ENCODE data around the gene HMG20A.

DNA sequence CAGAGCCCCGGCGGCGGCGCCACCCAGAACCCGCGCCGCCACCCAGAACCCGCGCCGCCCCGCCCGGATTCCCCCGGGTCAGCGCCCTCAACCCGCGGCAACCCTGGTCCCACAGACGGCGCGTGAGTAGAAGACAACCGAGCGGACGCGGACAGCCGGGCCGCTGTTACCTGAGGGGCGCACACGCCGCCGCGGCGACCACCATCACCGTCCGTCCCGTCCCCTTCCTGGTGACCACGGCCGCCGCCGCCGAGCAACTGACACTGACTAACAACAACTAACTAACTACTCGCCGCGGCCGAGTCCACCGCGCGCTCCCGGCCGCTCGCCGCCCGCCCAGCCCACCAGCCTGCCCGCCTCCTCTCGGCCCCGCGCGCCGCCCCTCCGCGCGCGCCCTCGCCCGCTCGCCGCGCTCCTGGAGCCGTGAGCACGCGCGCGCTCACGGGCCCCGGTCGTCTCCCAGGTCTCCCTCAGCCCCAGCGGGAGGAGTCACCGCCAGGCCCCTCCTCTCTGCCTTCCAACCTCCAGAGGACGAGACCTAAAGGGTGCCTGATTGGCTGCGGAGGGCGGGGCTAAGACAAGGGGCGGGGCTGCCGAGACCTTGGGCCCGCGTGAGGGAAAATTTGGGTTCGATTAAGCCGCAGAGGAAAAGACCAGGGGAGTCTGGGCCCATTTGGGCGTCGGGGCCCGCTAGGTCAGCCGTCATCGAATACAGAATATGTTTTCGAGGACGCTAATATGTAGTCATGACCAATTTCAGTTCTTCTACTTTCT is 665 bp upstream of the HMG20A start, which contains the start of gene PEAK1:
- TF ChIP-seq MNT (IDR thresholded peaks at IDR 0.05) (no peak), ATF3 (CRISPR knock-in tag; IDR thresholded peaks at IDR 0.05) (no peak), SMC3 (IDR thresholded peaks at IDR 0.05; ENCODE audit: low read length) (no peak), MYC (CRISPR knock-in tag; IDR thresholded peaks at IDR 0.05; ENCODE audit: borderline replicate concordance) (no peak), NFE2L1 (CRISPR knock-in tag; IDR thresholded peaks at IDR 0.05; ENCODE audit: borderline replicate concordance) (no peak), POLR2AphosphoS5 (IDR thresholded peaks at IDR 0.05; ENCODE audit: low read depth, low read length) (peak; percentile 38; the same call in 1 of the 2 replicates)
- TF ChIP-seq, protein P1, sequence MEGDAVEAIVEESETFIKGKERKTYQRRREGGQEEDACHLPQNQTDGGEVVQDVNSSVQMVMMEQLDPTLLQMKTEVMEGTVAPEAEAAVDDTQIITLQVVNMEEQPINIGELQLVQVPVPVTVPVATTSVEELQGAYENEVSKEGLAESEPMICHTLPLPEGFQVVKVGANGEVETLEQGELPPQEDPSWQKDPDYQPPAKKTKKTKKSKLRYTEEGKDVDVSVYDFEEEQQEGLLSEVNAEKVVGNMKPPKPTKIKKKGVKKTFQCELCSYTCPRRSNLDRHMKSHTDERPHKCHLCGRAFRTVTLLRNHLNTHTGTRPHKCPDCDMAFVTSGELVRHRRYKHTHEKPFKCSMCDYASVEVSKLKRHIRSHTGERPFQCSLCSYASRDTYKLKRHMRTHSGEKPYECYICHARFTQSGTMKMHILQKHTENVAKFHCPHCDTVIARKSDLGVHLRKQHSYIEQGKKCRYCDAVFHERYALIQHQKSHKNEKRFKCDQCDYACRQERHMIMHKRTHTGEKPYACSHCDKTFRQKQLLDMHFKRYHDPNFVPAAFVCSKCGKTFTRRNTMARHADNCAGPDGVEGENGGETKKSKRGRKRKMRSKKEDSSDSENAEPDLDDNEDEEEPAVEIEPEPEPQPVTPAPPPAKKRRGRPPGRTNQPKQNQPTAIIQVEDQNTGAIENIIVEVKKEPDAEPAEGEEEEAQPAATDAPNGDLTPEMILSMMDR (CRISPR knock-in tag; IDR thresholded peaks at IDR 0.05), result no peak
- TF ChIP-seq, protein P2, sequence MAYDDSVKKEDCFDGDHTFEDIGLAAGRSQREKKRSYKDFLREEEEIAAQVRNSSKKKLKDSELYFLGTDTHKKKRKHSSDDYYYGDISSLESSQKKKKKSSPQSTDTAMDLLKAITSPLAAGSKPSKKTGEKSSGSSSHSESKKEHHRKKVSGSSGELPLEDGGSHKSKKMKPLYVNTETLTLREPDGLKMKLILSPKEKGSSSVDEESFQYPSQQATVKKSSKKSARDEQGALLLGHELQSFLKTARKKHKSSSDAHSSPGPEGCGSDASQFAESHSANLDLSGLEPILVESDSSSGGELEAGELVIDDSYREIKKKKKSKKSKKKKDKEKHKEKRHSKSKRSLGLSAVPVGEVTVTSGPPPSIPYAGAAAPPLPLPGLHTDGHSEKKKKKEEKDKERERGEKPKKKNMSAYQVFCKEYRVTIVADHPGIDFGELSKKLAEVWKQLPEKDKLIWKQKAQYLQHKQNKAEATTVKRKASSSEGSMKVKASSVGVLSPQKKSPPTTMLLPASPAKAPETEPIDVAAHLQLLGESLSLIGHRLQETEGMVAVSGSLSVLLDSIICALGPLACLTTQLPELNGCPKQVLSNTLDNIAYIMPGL (CRISPR knock-in tag; IDR thresholded peaks at IDR 0.05; ENCODE audit: borderline replicate concordance in 1 of 2, low read depth in 1 of 2), result 0 out of 4 replicates have a peak, but pooled peaks of 1 of the 2 experiments have one; percentile 12

Measured in HepG2 (cell line).